HG03159 (cell line): ENCODE data around the gene ADCY9.

Experiments used
- ATAC-seq: cut with Tn5 transposase; IDR thresholded peaks from one replicate; pipeline ENCODE4 v1.9.1; 2021; ENCODE audit warnings: mild to moderate bottlenecking, moderate library complexity; ENCODE audit not compliant: unreplicated experiment

Gene ADCY9

GRCh38 chr16:3924763-3925162 lies 191.5 kb downstream of the ADCY9 start:
- ATAC-seq, result no peak

- ATAC-seq, result no peak
Observed at GRCh38 chr16:3922241-3922640, 194.0 kb downstream of the ADCY9 start.

- ATAC-seq, result no peak
Observed at GRCh38 chr16:3920206-3920605, 196.0 kb downstream of the ADCY9 start.

GRCh38 chr16:3919413-3919812 lies 196.8 kb downstream of the ADCY9 start:
- no peak for ATAC-seq

- no peak for ATAC-seq
Observed at GRCh38 chr16:3915426-3916260, 200.6 kb downstream of the ADCY9 start.

DNA sequence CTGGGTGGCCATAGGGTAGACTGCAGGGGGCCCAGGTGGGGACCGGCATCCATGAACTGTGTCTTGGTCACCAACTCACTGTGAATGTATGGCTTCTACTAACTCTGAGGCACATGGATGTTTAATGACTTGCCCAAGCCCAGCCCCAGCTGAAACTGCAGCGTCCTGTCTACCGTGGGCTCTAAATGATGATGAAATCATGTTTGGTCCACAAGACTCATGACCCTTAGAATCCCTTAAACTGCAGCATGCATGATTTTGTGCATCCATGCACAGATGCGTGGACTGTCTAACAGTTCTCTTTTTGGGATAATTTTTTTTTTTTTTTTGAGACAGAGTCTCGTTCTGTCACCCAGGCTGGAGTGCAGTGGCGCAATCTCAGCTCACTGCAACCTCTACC lies 203.3 kb downstream of the ADCY9 start:
- no peak for ATAC-seq
